Neuronal stem cell (in vitro differentiated cells): ENCODE results near the gene SERPINA1.

ENCODE experiments used
- DNase-seq: peaks from one replicate; pipeline ENCODE4 v3.0.0-alpha.2; 2013; ENCODE audit warnings: low spot score
- H2AFZ ChIP-seq: one replicate; pipeline ENCODE4 v1.6.1; 2013; ENCODE audit warnings: mild to moderate bottlenecking, low read length, inconsistent platforms
- H2AK5ac ChIP-seq: 2 replicates; pipeline ENCODE4 v1.6.1; 2013; ENCODE audit warnings: low read depth, mild to moderate bottlenecking, inconsistent platforms, low read length, moderate library complexity, mixed read lengths
- H2BK120ac ChIP-seq: 2 replicates; pipeline ENCODE4 v1.6.1; 2013; ENCODE audit warnings: low read depth, mild to moderate bottlenecking, inconsistent platforms, low read length, moderate library complexity, mixed read lengths
- H2BK12ac ChIP-seq: one replicate; pipeline ENCODE4 v1.6.1; 2013; ENCODE audit warnings: low read length, inconsistent platforms
- H2BK15ac ChIP-seq: 2 replicates; pipeline ENCODE4 v1.6.1; 2013; ENCODE audit warnings: mild to moderate bottlenecking, low read length, inconsistent platforms, mixed read lengths
- H2BK5ac ChIP-seq: one replicate; pipeline ENCODE4 v1.6.1; 2013; ENCODE audit warnings: inconsistent platforms, mild to moderate bottlenecking, low read length, moderate library complexity
- H3K14ac ChIP-seq: one replicate; pipeline ENCODE4 v1.6.1; 2013; ENCODE audit warnings: low read length, inconsistent platforms
- H3K18ac ChIP-seq: 2 replicates; pipeline ENCODE4 v1.6.1; 2013; ENCODE audit warnings: low read length, inconsistent platforms
- H3K23ac ChIP-seq: 2 replicates; pipeline ENCODE4 v1.6.1; 2013; ENCODE audit warnings: low read depth, mild to moderate bottlenecking, mixed read lengths, low read length, inconsistent platforms; ENCODE audit not compliant: poor library complexity
- H3K27ac ChIP-seq: replicated peaks from 3 replicates; pipeline ENCODE4 v1.5.1; 2013; ENCODE audit warnings: low read length, inconsistent platforms
- H3K27me3 ChIP-seq, 3 experiments: 2 replicates each; pipeline ENCODE4 v1.6.1; 2013; ENCODE audit warnings: low read length in 3 of 3, mild to moderate bottlenecking in 2 of 3, inconsistent platforms in 1 of 3, low read depth in 1 of 3, mixed read lengths in 1 of 3, moderate library complexity in 1 of 3; ENCODE audit not compliant: control insufficient read depth in 3 of 3, insufficient read depth in 3 of 3
- H3K36me3 ChIP-seq, 2 donors: replicated peaks in 1 of 2; 2 replicates each; pipeline ENCODE4 v1.6.1; 2013; ENCODE audit warnings: low read length in 2 of 2; ENCODE audit not compliant: control insufficient read depth in 2 of 2, insufficient read depth in 2 of 2
- H3K4ac ChIP-seq: 2 replicates; pipeline ENCODE4 v1.6.1; 2013; ENCODE audit warnings: inconsistent platforms, mild to moderate bottlenecking, low read length, moderate library complexity
- H3K4me1 ChIP-seq, 2 donors: 1 replicate in 1 of 2; 2 replicates in 1 of 2; pipeline ENCODE4 v1.6.1; 2013; ENCODE audit warnings: low read length in 2 of 2, low read depth in 1 of 2; ENCODE audit not compliant: control insufficient read depth in 2 of 2, insufficient read depth in 1 of 2
- H3K4me2 ChIP-seq: one replicate; pipeline ENCODE4 v1.6.1; 2013; ENCODE audit warnings: mild to moderate bottlenecking, low read length, inconsistent platforms; ENCODE audit not compliant: insufficient read depth, poor library complexity, severe bottlenecking
- H3K4me3 ChIP-seq, 2 donors: 2 replicates each; pipeline ENCODE4 v1.5.1; 2013; ENCODE audit warnings: low read length in 2 of 2, mild to moderate bottlenecking in 2 of 2, inconsistent platforms in 1 of 2, moderate library complexity in 1 of 2
- H3K79me1 ChIP-seq: one replicate; pipeline ENCODE4 v1.6.1; 2013; ENCODE audit warnings: low read depth, mild to moderate bottlenecking, inconsistent platforms, low read length, moderate library complexity
- H3K9ac ChIP-seq: one replicate; pipeline ENCODE4 v1.6.1; 2013; ENCODE audit warnings: mild to moderate bottlenecking, low read depth, low read length, inconsistent platforms; ENCODE audit not compliant: poor library complexity
- H3K9me3 ChIP-seq, 2 donors: replicated peaks in 1 of 2; 2 replicates each; pipeline versions ENCODE3 to v1.6.1; 2013; ENCODE audit warnings: low read length in 2 of 2, mild to moderate bottlenecking in 2 of 2, inconsistent platforms in 1 of 2, low read depth in 1 of 2, mixed read lengths in 1 of 2, moderate library complexity in 1 of 2; ENCODE audit not compliant: control insufficient read depth in 2 of 2, insufficient read depth in 1 of 2
- H4K8ac ChIP-seq: one replicate; pipeline ENCODE4 v1.6.1; 2013; ENCODE audit warnings: low read depth, mild to moderate bottlenecking, inconsistent platforms, low read length, moderate library complexity
- H4K91ac ChIP-seq: one replicate; pipeline ENCODE4 v1.6.1; 2013; ENCODE audit warnings: low read length, low read depth, mild to moderate bottlenecking, inconsistent platforms; ENCODE audit not compliant: poor library complexity
- WGBS, 2 donors: extraction: QIAGEN DNeasy Blood & Tissue Kit; methylation state at CpG; one replicate each; pipeline ENCODE4 v1.1.7; 2013; ENCODE audit warnings: missing lambda C conversion rate in 2 of 2, mixed read lengths in 1 of 2; ENCODE audit not compliant: insufficient read length in 2 of 2, insufficient replicate concordance in 1 of 2; ENCODE audit errors: extremely low coverage in 2 of 2; 5-methylcytosine and 5-hydroxymethylcytosine counted together

The SERPINA1 gene

GRCh38 chr14:94330432-94330831, 58.0 kb downstream of the SERPINA1 start:
- Histone ChIP-seq H3K27ac (no peak overlapping the region), H2BK12ac (no peak overlapping the region), H2BK120ac (no peak overlapping the region), H3K36me3 (no peaks in the 10 kb centered on the region), H3K4me1 (no peaks in the 10 kb centered on the region), H4K91ac (no peak overlapping the region), H3K9ac (no peak overlapping the region), H3K4ac (no peak overlapping the region), H3K4me3 (no peak overlapping the region), H4K8ac (no peak overlapping the region), H2BK15ac (no peak overlapping the region), H3K27me3 (peaks cover 0 to 2% (median 0%) of the 10 kb centered on the region in 3 experiments), H3K4me2 (no peak overlapping the region), H2BK5ac (no peak overlapping the region), H3K14ac (no peak overlapping the region), H3K18ac (peak overlapping the region; percentile 24), H2AFZ (no peak overlapping the region), H3K9me3 (no peaks in the 10 kb centered on the region), H3K23ac (no peak overlapping the region), H3K79me1 (no peaks in the 10 kb centered on the region), H2AK5ac (peak overlapping the region; percentile 14)
- no peak for DNase-seq
- WGBS, 2 donors: no CpG with 5 or more reads among the region's 3 CpGs

GRCh38 chr14:94329857-94330256, 58.5 kb downstream of the SERPINA1 start:
- peak overlapping the region; percentile 56 for H3K14ac ChIP-seq
- no peak for DNase-seq
- WGBS, 2 donors: no CpG with 5 or more reads among the region's 4 CpGs

GRCh38 chr14:94328196-94328595, 60.2 kb downstream of the SERPINA1 start:
- Histone ChIP-seq H4K8ac (no peak overlapping the region), H3K23ac (no peak overlapping the region), H3K27ac (no peak overlapping the region), H2BK120ac (no peak overlapping the region), H3K36me3 (no peaks in the 10 kb centered on the region), H2AFZ (no peak overlapping the region), H3K18ac (no peak overlapping the region), H3K14ac (no peak overlapping the region), H3K4me2 (no peak overlapping the region), H3K4me1 (no peaks in the 10 kb centered on the region), H4K91ac (no peak overlapping the region), H3K9ac (no peak overlapping the region), H2BK12ac (no peak overlapping the region), H3K4ac (no peak overlapping the region), H2BK15ac (no peak overlapping the region), H3K4me3 (no peak overlapping the region), H3K79me1 (no peaks in the 10 kb centered on the region), H2BK5ac (no peak overlapping the region), H3K9me3 (no peaks in the 10 kb centered on the region), H3K27me3 (peaks cover 0 to 2% (median 0%) of the 10 kb centered on the region in 3 experiments), H2AK5ac (no peak overlapping the region)
- no CpG with 5 or more reads among the region's 2 CpGs for WGBS, 2 donors
- DNase-seq: no peak

More at GRCh38 chr14:94329857-94330256, 58.5 kb downstream of the SERPINA1 start:
- no peaks in the 10 kb centered on the region for H3K36me3 ChIP-seq
- H4K91ac ChIP-seq: no peak overlapping the region
- H3K23ac ChIP-seq: no peak overlapping the region
- H2AFZ ChIP-seq: no peak overlapping the region
- no peak overlapping the region for H4K8ac ChIP-seq
- no peak overlapping the region for H2BK120ac ChIP-seq
- H3K4me2 ChIP-seq: no peak overlapping the region
- peak overlapping the region; percentile 48 for H3K18ac ChIP-seq
- peaks cover 0 to 2% (median 0%) of the 10 kb centered on the region in 3 experiments for H3K27me3 ChIP-seq
- H3K9ac ChIP-seq: no peak overlapping the region
- H2BK5ac ChIP-seq: no peak overlapping the region
- no peak overlapping the region for H3K4me3 ChIP-seq
- H3K9me3 ChIP-seq: no peaks in the 10 kb centered on the region
- no peak overlapping the region for H2BK15ac ChIP-seq
- no peaks in the 10 kb centered on the region for H3K79me1 ChIP-seq
- no peak overlapping the region for H2BK12ac ChIP-seq
- no peak overlapping the region for H3K27ac ChIP-seq
- H3K4me1 ChIP-seq: no peaks in the 10 kb centered on the region
- H2AK5ac ChIP-seq: no peak overlapping the region
- H3K4ac ChIP-seq: no peak overlapping the region
